HEK293 (cell line): Measurements from ENCODE around the gene NSMCE1.

Experiments used
- CTCF ChIA-PET: fragments of 350-600 bp; formaldehyde crosslinking; extraction: SDS; loops from one replicate; lab custom pipeline; 2021; ENCODE audit warnings: antibody characterized with exemption; lab: Yijun Ruan, JAX
- POLR2A ChIA-PET: fragments of 300-600 bp; formaldehyde crosslinking; extraction: SDS; loops from one replicate; lab custom pipeline; 2020; ENCODE audit warnings: antibody characterized with exemption, inconsistent platforms; lab: Yijun Ruan, JAX
- H3K27ac ChIP-seq: fragments of 200-500 bp; sonication (Bioruptor generic); 2 replicates; pipeline ENCODE4 v1.5.1; 2014; ENCODE audit warnings: low read depth, low read length, control low read depth, inconsistent platforms; ENCODE audit errors: extremely low read depth
- H3K36me3 ChIP-seq, 2 experiments: fragments of 200-500 bp in 1 of 2; sonication (Bioruptor generic) in 1 of 2; 1 replicate in 1 of 2; 2 replicates in 1 of 2; pipeline ENCODE4 v1.5.1; 2014 to 2017; ENCODE audit warnings: inconsistent platforms in 2 of 2, low read length in 2 of 2; ENCODE audit not compliant: control insufficient read depth in 2 of 2, insufficient read depth in 1 of 2
- H3K4me1 ChIP-seq: fragments of 200-500 bp; sonication (Bioruptor generic); 2 replicates; pipeline ENCODE4 v1.5.1; 2014; ENCODE audit warnings: mild to moderate bottlenecking, low read length, inconsistent platforms; ENCODE audit not compliant: control insufficient read depth, insufficient read depth
- H3K4me3 ChIP-seq: 2 replicates; pipeline ENCODE4 v1.5.1; 2011; ENCODE audit warnings: low read depth, mild to moderate bottlenecking, control low read depth, low read length, moderate library complexity
- H3K9me3 ChIP-seq: fragments of 200-500 bp; sonication (Bioruptor generic); 2 replicates; pipeline ENCODE4 v1.5.1; 2014; ENCODE audit warnings: low read depth, low read length, inconsistent platforms; ENCODE audit not compliant: control insufficient read depth, insufficient read depth
- HIC1 ChIP-seq: fragments of 450-650 bp; formaldehyde crosslinking; IDR thresholded peaks from 2 replicates; pipeline ENCODE4 v1.5.1; 2016; ENCODE audit warnings: missing biosample characterization, missing genetic modification characterization
- REPIN1 ChIP-seq: fragments of 450-650 bp; formaldehyde crosslinking; IDR thresholded peaks from 2 replicates; pipeline ENCODE4 v1.5.1; 2017; ENCODE audit warnings: missing biosample characterization, missing genetic modification characterization, low read depth
- SCRT2 ChIP-seq: fragments of 450-650 bp; formaldehyde crosslinking; IDR thresholded peaks from 2 replicates; pipeline ENCODE4 v1.5.1; 2016; ENCODE audit warnings: missing biosample characterization, missing genetic modification characterization
- TSHZ1 ChIP-seq: fragments of 450-650 bp; formaldehyde crosslinking; IDR thresholded peaks from 2 replicates; pipeline ENCODE4 v1.5.1; 2016; ENCODE audit warnings: missing biosample characterization, missing genetic modification characterization, borderline replicate concordance
- YY2 ChIP-seq: fragments of 450-650 bp; formaldehyde crosslinking; IDR thresholded peaks from 2 replicates; pipeline ENCODE4 v1.5.1; 2016; ENCODE audit warnings: missing biosample characterization, missing genetic modification characterization
- ZBTB11 ChIP-seq: fragments of 450-650 bp; formaldehyde crosslinking; conservative IDR thresholded peaks from 2 replicates; pipeline ENCODE4 v1.5.1; 2016; ENCODE audit warnings: low read depth, missing biosample characterization, missing genetic modification characterization
- ZNF155 ChIP-seq: fragments of 450-650 bp; formaldehyde crosslinking; IDR thresholded peaks from 2 replicates; pipeline ENCODE4 v1.5.1; 2016; ENCODE audit warnings: missing biosample characterization, missing genetic modification characterization
- ZNF221 ChIP-seq: fragments of 450-650 bp; formaldehyde crosslinking; IDR thresholded peaks from 2 replicates; pipeline ENCODE4 v1.5.1; 2017; ENCODE audit warnings: missing biosample characterization, missing genetic modification characterization, borderline replicate concordance
- ZNF311 ChIP-seq: fragments of 450-650 bp; formaldehyde crosslinking; IDR thresholded peaks from 2 replicates; pipeline ENCODE4 v1.5.1; 2017; ENCODE audit warnings: missing biosample characterization, missing genetic modification characterization, borderline replicate concordance
- ZNF362 ChIP-seq: fragments of 450-650 bp; formaldehyde crosslinking; IDR thresholded peaks from 2 replicates; pipeline ENCODE4 v1.5.1; 2016; ENCODE audit warnings: missing biosample characterization, missing genetic modification characterization
- ZNF518A ChIP-seq: fragments of 450-650 bp; formaldehyde crosslinking; conservative IDR thresholded peaks from 2 replicates; pipeline ENCODE4 v1.5.1; 2016; ENCODE audit warnings: low read depth, missing biosample characterization, missing genetic modification characterization
- ZNF548 ChIP-seq: fragments of 450-650 bp; formaldehyde crosslinking; IDR thresholded peaks from 2 replicates; pipeline ENCODE4 v1.5.1; 2016; ENCODE audit warnings: missing biosample characterization, missing genetic modification characterization
- ZNF658 ChIP-seq: fragments of 450-650 bp; formaldehyde crosslinking; IDR thresholded peaks from 2 replicates; pipeline ENCODE4; 2016; ENCODE audit warnings: missing biosample characterization, missing genetic modification characterization
- ZNF792 ChIP-seq: fragments of 450-650 bp; formaldehyde crosslinking; IDR thresholded peaks from 2 replicates; pipeline ENCODE4 v1.5.1; 2016; ENCODE audit warnings: missing biosample characterization, missing genetic modification characterization
- TF ChIP-seq, protein P1 (sequence below): fragments of 450-650 bp; formaldehyde crosslinking; IDR thresholded peaks from 2 replicates; pipeline ENCODE4 v1.5.1; 2017; ENCODE audit warnings: missing biosample characterization, missing genetic modification characterization

NSMCE1 gene

DNA sequence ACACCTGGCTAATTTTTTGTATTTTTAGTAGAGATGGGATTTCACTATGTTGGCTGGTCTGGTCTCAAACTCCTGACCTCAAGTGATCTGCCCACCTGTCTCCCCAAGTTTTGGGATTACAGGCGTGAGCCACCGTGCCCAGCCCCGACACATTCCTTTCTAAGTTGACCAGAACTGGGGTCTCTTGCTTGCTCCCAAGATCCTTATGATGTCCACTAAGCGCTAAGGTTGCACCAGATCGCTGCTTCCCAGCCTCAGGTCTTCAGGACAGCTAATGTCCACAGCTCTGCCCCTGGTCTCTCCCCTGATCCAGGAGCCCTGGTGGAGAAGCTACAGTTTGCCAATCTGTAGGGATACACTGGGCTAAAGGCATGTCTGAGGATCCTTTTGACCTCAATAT, 29.5 kb downstream of the NSMCE1 start (continued):
- TF ChIP-seq YY2 (tag by site-specific recombination) (no peak), ZBTB11 (tag by site-specific recombination) (no peak), TSHZ1 (tag by site-specific recombination) (no peak), REPIN1 (tag by site-specific recombination) (no peak), ZNF311 (tag by site-specific recombination) (no peak)

- TF ChIP-seq HIC1 (tag by site-specific recombination) (no peak), ZNF548 (no peak)
- TF ChIP-seq, protein P1, sequence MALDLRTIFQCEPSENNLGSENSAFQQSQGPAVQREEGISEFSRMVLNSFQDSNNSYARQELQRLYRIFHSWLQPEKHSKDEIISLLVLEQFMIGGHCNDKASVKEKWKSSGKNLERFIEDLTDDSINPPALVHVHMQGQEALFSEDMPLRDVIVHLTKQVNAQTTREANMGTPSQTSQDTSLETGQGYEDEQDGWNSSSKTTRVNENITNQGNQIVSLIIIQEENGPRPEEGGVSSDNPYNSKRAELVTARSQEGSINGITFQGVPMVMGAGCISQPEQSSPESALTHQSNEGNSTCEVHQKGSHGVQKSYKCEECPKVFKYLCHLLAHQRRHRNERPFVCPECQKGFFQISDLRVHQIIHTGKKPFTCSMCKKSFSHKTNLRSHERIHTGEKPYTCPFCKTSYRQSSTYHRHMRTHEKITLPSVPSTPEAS (tag by site-specific recombination): no peak
- Histone ChIP-seq H3K4me3 (no peak overlapping the region), H3K27ac (no peak overlapping the region), H3K36me3 (peaks cover 0 to 10% of the 10 kb centered on the region in 2 experiments; a peak in 1 of 3 replicates), H3K9me3 (no peaks in the 10 kb centered on the region), H3K4me1 (peaks cover 6% of the 10 kb centered on the region; the same call in 1 of the 2 replicates)
- ChIA-PET CTCF (interaction anchor here (0.8 to 1.2 kb wide), 2 partner anchors 9 to 23 kb away, joined by 3 read pairs; no protein-coding TSS in a partner anchor), POLR2A (no interaction called here)
These were observed 30.0 kb downstream of the NSMCE1 start for GRCh38 chr16:27238591-27238990.

DNA sequence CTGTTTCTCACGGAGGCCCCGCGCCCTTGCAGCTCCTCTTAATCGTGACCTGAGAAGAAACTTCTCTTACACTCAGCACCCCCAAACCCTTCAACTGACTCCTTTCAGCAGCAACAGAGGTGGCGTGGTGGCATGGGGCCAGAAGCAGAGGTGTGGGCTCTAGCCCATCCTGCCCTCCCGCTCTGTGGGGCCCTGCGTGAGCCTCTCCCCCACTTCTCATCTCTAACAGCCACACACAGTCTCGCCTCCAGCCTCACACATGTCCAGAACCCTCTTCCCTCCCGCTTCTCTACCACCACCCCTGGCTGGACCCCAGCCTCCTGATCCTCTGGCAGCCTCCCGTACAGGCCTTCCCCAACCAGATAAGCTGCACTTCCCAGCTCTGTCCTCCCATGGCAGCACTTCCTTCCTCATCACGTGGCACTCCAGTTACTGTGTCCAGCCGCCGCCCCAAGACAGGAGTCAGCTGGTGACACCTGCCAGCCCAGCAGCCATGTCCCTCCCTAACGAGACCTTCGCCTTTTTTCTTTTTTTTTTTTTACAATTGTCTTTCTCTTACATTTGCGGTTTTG, 30.5 kb downstream of the NSMCE1 start:
- H3K27ac ChIP-seq: no peak overlapping the region
- ChIA-PET POLR2A (no interaction called here), CTCF (no interaction called here)
- H3K4me1 ChIP-seq: peaks cover 6% of the 10 kb centered on the region; the same call in 1 of the 2 replicates
- H3K36me3 ChIP-seq: peaks cover 0 to 15% of the 10 kb centered on the region in 2 experiments; a peak in 1 of 3 replicates
- H3K9me3 ChIP-seq: no peaks in the 10 kb centered on the region
- no peak overlapping the region for H3K4me3 ChIP-seq
- TF ChIP-seq SCRT2 (tag by site-specific recombination) (no peak), ZNF792 (tag by site-specific recombination) (no peak), ZNF362 (no peak), ZNF658 (tag by site-specific recombination) (no peak), ZNF221 (tag by site-specific recombination) (no peak), ZNF155 (no peak), ZNF518A (tag by site-specific recombination) (no peak), YY2 (tag by site-specific recombination) (no peak)
